Karpas-422 (cell line): ENCODE data around the gene EDA. TPM values are rescaled to one million over a fixed set of nuclear protein-coding genes. Genes with fewer than 3 reads are reported as not detected.

Experiments
- DNase-seq: peaks from one replicate; pipeline ENCODE4 v3.0.0-alpha.2; 2015
- H2AFZ ChIP-seq: fragments of 200-600 bp; sonication (generic); 2 replicates; pipeline ENCODE4 v1.6.1; 2014; ENCODE audit warnings: antibody characterized with exemption, low read length, mixed read lengths
- H3K27ac ChIP-seq: fragments of 200-600 bp; sonication (generic); 2 replicates; pipeline ENCODE4 v1.5.1; 2014; ENCODE audit warnings: mild to moderate bottlenecking, low read length, moderate library complexity
- H3K27me3 ChIP-seq: fragments of 200-600 bp; sonication (generic); 2 replicates; pipeline ENCODE4 v1.6.1; 2014; ENCODE audit warnings: low read length, mixed read lengths
- H3K36me3 ChIP-seq: fragments of 200-600 bp; sonication (generic); 2 replicates; pipeline ENCODE4 v1.6.1; 2014; ENCODE audit warnings: low read length, mixed read lengths; ENCODE audit not compliant: insufficient read depth
- H3K4me1 ChIP-seq: fragments of 200-600 bp; sonication (generic); 2 replicates; pipeline ENCODE4 v1.6.1; 2014; ENCODE audit warnings: mild to moderate bottlenecking, low read length, mixed read lengths
- H3K4me2 ChIP-seq: fragments of 200-600 bp; sonication (generic); 2 replicates; pipeline ENCODE4 v1.6.1; 2014; ENCODE audit warnings: low read length, low read depth, mild to moderate bottlenecking; ENCODE audit not compliant: poor library complexity, severe bottlenecking
- H3K4me3 ChIP-seq: fragments of 200-600 bp; sonication (generic); 2 replicates; pipeline ENCODE4 v1.5.1; 2014; ENCODE audit warnings: mild to moderate bottlenecking, antibody characterized with exemption, low read length, mixed read lengths
- H3K79me2 ChIP-seq: fragments of 200-600 bp; sonication (generic); 2 replicates; pipeline ENCODE4 v1.6.1; 2014; ENCODE audit warnings: mild to moderate bottlenecking, low read length, mixed read lengths
- H3K9ac ChIP-seq: fragments of 200-600 bp; sonication (generic); 2 replicates; pipeline ENCODE4 v1.6.0; 2014; ENCODE audit warnings: low read length
- H3K9me2 ChIP-seq: fragments of 200-600 bp; sonication (generic), shearing (Covaris generic); replicated peaks from 2 replicates; pipeline ENCODE4 v1.6.0; 2014; ENCODE audit warnings: mild to moderate bottlenecking, low read length, moderate library complexity; ENCODE audit not compliant: insufficient read depth
- H3K9me3 ChIP-seq: fragments of 300-700, 200-600 bp; sonication (generic); 2 replicates; pipeline ENCODE4 v1.6.1; 2014; ENCODE audit warnings: low read length, mixed read lengths
- H4K20me1 ChIP-seq: fragments of 200-600 bp; sonication (generic); 2 replicates; pipeline ENCODE4 v1.6.1; 2014; ENCODE audit warnings: mild to moderate bottlenecking, antibody characterized with exemption, low read length, low read depth; ENCODE audit not compliant: insufficient read depth
- small RNA-seq: library from RNA; depleted of rRNA; stranded (forward); fragments of <200 nt; gene quantifications from one replicate; pipeline ENCODE3, GENCODE V24; 2014
- total RNA-seq: library from RNA; depleted of rRNA; stranded (reverse); fragments of >200 nt; shearing (Covaris generic); gene quantifications from 2 replicates; pipeline ENCODE4 v1.2.3, GENCODE V29; 2014; ENCODE audit warnings: low replicate concordance; rRNA removed

The EDA gene
- total RNA-seq, 1 experiment from 2014 or later: not detected

GRCh38 chrX:70079297-70079696 lies 463.4 kb downstream of the EDA start:
- Histone ChIP-seq H3K9ac (no peak overlapping the region), H3K27ac (no peak overlapping the region), H2AFZ (no peak overlapping the region), H3K36me3 (no peaks in the 10 kb centered on the region), H4K20me1 (no peaks in the 10 kb centered on the region), H3K27me3 (no peaks in the 10 kb centered on the region), H3K9me2 (no peaks in the 10 kb centered on the region), H3K79me2 (no peaks in the 10 kb centered on the region), H3K9me3 (no peaks in the 10 kb centered on the region), H3K4me1 (no peaks in the 10 kb centered on the region), H3K4me2 (no peak overlapping the region), H3K4me3 (no peak overlapping the region)
- DNase-seq: no peak

GRCh38 chrX:70079870-70080269 lies 464.0 kb downstream of the EDA start:
- no peaks in the 10 kb centered on the region for H3K9me3 ChIP-seq
- no peaks in the 10 kb centered on the region for H3K36me3 ChIP-seq
- H2AFZ ChIP-seq: no peak overlapping the region
- DNase-seq: no peak
- no peak overlapping the region for H3K9ac ChIP-seq
- H4K20me1 ChIP-seq: no peaks in the 10 kb centered on the region
- H3K27me3 ChIP-seq: no peaks in the 10 kb centered on the region
- no peak overlapping the region for H3K27ac ChIP-seq
- no peak overlapping the region for H3K4me2 ChIP-seq
- H3K9me2 ChIP-seq: no peaks in the 10 kb centered on the region
- H3K4me1 ChIP-seq: no peaks in the 10 kb centered on the region
- H3K79me2 ChIP-seq: no peaks in the 10 kb centered on the region
- H3K4me3 ChIP-seq: no peak overlapping the region

GRCh38 chrX:70082723-70083122 lies 466.8 kb downstream of the EDA start:
- no peak for DNase-seq
- Histone ChIP-seq H3K4me2 (no peak overlapping the region), H2AFZ (no peak overlapping the region), H3K79me2 (no peaks in the 10 kb centered on the region), H3K9me2 (no peaks in the 10 kb centered on the region), H3K36me3 (no peaks in the 10 kb centered on the region), H3K9ac (no peak overlapping the region), H3K27me3 (no peaks in the 10 kb centered on the region), H3K4me3 (no peak overlapping the region), H3K27ac (no peak overlapping the region), H3K9me3 (no peaks in the 10 kb centered on the region), H3K4me1 (no peaks in the 10 kb centered on the region), H4K20me1 (no peaks in the 10 kb centered on the region)

- DNase-seq: no peak
Observed at GRCh38 chrX:70084592-70085240, 468.8 kb downstream of the EDA start.

GRCh38 chrX:70087857-70088630 lies 472.1 kb downstream of the EDA start:
- no peak overlapping the region for H3K27ac ChIP-seq
- H3K27me3 ChIP-seq: no peaks in the 10 kb centered on the region
- H3K9me2 ChIP-seq: no peaks in the 10 kb centered on the region
- no peaks in the 10 kb centered on the region for H3K4me1 ChIP-seq
- no peaks in the 10 kb centered on the region for H3K79me2 ChIP-seq
- H2AFZ ChIP-seq: no peak overlapping the region
- no peak overlapping the region for H3K4me2 ChIP-seq
- no peak overlapping the region for H3K9ac ChIP-seq
- H3K9me3 ChIP-seq: no peaks in the 10 kb centered on the region
- no peak for DNase-seq
- no peak overlapping the region for H3K4me3 ChIP-seq
- no peaks in the 10 kb centered on the region for H3K36me3 ChIP-seq
- no peaks in the 10 kb centered on the region for H4K20me1 ChIP-seq

More at GRCh38 chrX:70084592-70085240, 468.8 kb downstream of the EDA start:
- Histone ChIP-seq H3K4me1 (no peaks in the 10 kb centered on the region), H3K27ac (no peak overlapping the region), H3K9me3 (no peaks in the 10 kb centered on the region), H2AFZ (no peak overlapping the region), H4K20me1 (no peaks in the 10 kb centered on the region), H3K9me2 (no peaks in the 10 kb centered on the region), H3K79me2 (no peaks in the 10 kb centered on the region), H3K4me3 (no peak overlapping the region), H3K27me3 (no peaks in the 10 kb centered on the region), H3K36me3 (no peaks in the 10 kb centered on the region), H3K9ac (no peak overlapping the region), H3K4me2 (no peak overlapping the region)

GRCh38 chrX:70088751-70089150 lies 472.8 kb downstream of the EDA start:
- Histone ChIP-seq H3K27me3 (no peaks in the 10 kb centered on the region), H3K9me2 (no peaks in the 10 kb centered on the region), H3K4me1 (no peaks in the 10 kb centered on the region), H3K9ac (no peak overlapping the region), H3K36me3 (no peaks in the 10 kb centered on the region), H3K9me3 (no peaks in the 10 kb centered on the region), H3K79me2 (no peaks in the 10 kb centered on the region), H2AFZ (no peak overlapping the region), H3K4me3 (no peak overlapping the region), H4K20me1 (no peaks in the 10 kb centered on the region), H3K27ac (no peak overlapping the region), H3K4me2 (no peak overlapping the region)
- DNase-seq: no peak

Small RNA genes lying within 50 kb of the gene (small RNA-seq; reads per million reads assigned to genes)
- gene MIR676 (not detected), gene RF00012 (not detected)

Other genes with a start within 250 kb of the EDA start
- 0.41 and 0.65 TPM in 2 replicates for gene NALF2, start 111.8 kb upstream of the EDA start, total RNA-seq